ENCODE measurements around the gene CPXM1. TPM values are rescaled to one million over a fixed set of nuclear protein-coding genes. Genes with fewer than 3 reads are reported as not detected.
A peak's percentile ranks its signal among the peaks of the same experiment; 100 is the strongest.
"Not testable (repeated sequence)": the region's sequence is repeated elsewhere in the genome, so short reads cannot be mapped to it uniquely, and the experiment has no call there.

The CPXM1 gene
- polyA plus RNA-seq (2013, experiment 1 of 2; ENCODE audit: insufficient read length), result 4.8 TPM
- 5.8 TPM for polyA plus RNA-seq (2013, experiment 2 of 2; ENCODE audit: insufficient read length)

GRCh38 chr20:2800521-2801285, at the start of gene CPXM1:
Gene CPXM1 (minus strand): TSS chr20:2800627. CDS start chr20:2800572, 55 bp downstream.
- no peak for DNase-seq

DNA sequence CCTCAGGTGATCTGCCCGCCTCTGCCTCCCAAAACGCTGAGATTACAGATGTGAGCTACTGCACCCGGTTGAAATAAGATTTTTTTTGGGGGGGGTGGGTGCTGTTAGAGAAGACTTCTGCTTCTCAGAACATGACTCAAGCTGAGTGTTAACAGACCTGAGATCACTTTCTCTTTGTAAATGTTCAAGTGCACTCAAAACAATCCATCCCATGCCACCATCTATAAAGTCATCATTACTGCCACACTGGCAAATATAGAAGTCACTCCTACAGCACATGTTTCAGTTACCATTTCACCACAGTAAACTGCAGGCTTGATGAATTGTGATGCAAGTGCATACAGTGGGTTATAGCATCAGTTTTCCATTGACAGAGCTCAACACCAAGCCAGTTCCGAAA, 49.1 kb upstream of the CPXM1 start:
- DNase-seq, result no peak

DNA sequence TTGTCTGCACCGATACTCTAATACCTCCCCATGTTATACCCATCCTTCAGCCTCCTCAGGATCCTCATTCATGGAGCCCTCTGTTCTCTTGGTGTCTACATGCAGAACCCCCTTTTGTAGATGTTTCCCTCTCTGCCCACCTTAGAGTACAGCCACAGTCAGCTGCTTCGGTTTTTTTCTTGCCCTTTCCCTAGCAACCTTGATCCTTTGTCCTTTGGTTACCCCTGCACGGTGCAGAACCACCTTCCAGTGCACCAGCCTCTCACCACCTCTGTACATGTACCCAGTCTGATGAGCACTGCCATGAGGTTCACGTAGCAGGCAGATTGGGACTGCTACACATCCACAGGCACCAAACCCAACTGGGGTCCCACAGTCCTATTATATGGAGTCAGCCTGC, 47.4 kb upstream of the CPXM1 start:
- DNase-seq, result no peak

DNA sequence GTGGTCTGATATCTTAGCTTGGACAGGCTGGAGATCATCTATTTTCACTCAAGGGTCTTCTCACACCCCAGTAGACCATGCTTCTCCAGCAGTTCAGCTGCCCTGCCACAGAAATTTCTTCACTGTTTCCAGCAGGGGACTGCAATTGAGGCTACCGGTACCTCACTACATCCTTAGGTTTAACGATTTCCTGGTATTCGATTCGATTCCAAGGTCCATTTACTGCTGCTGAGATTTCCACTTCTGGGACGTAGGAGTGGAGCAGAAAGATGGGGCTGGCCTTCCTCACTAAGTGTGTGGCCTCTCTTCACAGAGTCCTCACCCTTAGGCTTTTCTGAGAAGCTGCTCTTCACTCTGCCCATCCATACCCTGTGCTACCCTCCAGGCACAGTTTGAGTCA, 46.3 kb upstream of the CPXM1 start:
- no peak for DNase-seq

GRCh38 chr20:2845607-2846006, 45.2 kb upstream of the CPXM1 start:
- no peak for DNase-seq

DNA sequence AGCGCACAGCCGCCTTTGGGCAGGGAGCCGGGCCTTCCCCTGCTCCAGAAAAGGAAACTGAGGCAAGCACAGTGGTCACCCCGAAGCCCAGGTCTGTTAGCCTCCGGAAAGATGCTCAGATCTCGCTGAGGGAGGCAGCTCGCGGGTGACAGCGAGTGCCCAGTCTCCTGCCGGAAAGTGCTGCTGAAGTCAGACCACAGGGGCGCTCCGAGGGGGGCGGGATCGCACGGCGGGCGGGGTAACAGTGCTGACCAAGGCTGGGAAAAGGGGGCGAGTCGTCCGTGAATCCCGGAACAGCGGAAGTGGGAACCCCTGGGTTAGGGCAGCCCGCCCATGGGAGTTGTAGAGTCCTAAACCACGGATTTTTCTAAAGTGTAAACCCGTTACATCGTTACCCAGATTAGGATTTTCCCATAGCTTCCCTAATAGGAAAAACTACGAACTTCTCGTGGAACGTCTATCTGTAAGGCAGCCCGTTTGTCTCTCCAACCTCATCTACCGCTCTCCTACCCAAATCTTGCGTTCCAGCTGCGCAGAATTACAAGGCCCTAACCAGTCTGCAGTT, 40.6 kb upstream of the CPXM1 start:
- peak; percentile 68 for DNase-seq

GRCh38 chr20:2840138-2840966, 39.9 kb upstream of the CPXM1 start, which contains the start of the genes PCED1A and VPS16:
Gene PCED1A (minus strand): TSS chr20:2840655. CDS start chr20:2839912, 743 bp downstream.
Gene VPS16 (plus strand): TSS chr20:2840745. CDS start chr20:2840775, 30 bp downstream.
- peak; percentile 89 for DNase-seq

- DNase-seq, result no peak
These were observed 39.3 kb upstream of the CPXM1 start for GRCh38 chr20:2839732-2840137.

DNA sequence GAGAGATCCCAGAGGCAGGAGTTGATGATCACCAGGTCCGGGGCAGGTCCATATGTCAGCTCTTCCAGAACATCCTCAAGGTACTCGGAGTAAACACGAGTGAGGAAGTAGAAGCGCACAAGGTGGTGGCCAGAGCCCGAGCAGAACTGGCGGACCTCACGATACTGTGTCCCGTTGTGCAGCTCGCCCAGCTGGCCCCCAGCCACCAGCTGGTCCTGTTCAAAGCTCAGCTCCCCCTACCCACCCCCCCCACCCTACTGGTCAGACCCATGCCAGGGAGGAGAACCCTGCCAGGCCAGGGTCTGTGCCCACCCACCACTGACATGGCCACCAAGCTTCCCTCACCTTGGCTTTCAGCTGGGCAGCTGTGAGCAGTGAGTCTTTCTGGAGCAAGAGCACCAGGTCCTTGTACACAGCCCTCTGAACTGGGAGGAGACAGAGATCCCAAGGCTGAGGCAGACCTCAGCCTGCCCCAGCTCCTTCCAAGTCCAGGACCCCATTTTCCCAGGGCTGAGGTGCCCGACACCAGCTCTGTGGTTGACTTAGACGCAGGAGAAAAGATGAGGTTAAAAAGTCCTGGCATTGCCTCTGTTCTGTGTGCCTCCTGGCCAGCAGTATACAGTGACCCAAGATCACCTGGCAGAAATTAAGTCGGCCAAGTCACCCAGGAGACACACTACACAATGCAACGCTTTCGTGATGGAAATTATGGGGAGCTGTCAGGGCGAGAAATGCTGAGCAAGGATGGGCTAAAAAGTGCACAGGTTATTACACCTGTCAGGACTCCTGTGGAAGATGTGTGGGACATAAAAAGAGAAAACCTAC, 38.6 kb upstream of the CPXM1 start:
- DNase-seq, result no peak

DNA sequence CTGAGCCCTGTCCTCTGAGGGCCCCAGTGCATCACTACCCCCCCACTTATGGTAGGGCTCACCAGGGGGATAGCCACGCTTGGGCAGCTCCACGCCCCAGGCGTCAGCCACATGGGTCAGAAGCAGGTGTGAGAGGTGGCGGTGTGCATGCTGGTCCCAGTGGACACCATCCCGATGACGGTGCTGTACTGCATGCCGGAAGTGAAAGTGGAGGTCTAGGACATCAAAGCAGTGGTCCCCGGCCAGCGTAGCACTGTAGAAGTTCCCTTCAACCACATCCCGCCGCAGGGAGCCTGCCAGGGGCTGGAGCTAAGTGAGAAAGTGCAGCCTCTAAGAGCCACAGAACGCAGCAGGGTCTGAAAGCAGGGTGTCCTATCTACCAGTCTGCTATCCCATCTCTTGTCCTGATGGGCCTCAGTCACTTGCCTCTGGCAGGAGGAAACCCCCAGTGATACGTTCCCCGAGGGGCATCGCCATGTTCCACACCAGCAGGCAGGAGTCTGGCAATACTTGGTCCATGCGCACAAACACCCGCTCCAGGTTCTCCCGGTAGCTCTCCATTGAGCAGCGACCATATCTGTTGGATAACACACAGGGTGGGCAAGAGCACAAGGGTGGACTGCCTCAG, 37.9 kb upstream of the CPXM1 start:
- no peak for DNase-seq

DNA sequence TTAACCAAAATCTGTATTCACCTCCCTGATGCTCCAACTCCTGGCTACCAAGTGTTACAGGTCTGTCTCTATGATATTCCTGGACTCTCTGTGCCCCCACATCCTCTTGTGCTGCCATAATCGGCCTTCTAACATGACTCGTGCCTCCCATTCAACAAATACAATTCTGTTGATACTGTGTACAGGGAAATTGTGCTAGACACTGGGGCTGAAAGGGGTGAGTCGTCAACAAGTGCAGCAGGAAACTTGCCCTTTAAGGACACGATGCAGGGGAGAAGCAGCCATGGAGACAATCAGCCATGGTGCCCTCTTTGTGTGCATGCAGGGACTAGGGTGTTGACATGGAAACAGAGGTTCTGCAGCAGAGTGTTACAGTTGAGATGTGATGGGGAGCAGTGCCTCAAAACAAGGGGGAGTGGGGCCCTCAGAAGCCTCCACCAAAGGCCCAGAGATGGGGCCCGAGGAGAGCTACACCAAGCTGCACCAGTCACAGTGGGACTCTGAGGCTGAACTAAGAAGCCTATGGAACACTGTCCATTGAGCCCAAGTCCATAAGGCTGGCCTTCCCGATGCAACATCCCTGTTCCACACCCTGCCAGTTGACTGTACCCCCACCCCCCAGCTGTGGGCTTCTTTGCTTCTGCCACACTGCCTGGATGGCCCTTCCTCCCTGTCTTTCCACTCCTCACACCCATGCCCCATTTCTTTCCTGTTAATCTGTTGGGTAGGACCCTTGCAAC, 37.0 kb upstream of the CPXM1 start:
- DNase-seq, result no peak

- no peak for DNase-seq
These were observed 35.6 kb upstream of the CPXM1 start for GRCh38 chr20:2836035-2836434.

GRCh38 chr20:2835331-2835796, 34.9 kb upstream of the CPXM1 start:
- no peak for DNase-seq

DNA sequence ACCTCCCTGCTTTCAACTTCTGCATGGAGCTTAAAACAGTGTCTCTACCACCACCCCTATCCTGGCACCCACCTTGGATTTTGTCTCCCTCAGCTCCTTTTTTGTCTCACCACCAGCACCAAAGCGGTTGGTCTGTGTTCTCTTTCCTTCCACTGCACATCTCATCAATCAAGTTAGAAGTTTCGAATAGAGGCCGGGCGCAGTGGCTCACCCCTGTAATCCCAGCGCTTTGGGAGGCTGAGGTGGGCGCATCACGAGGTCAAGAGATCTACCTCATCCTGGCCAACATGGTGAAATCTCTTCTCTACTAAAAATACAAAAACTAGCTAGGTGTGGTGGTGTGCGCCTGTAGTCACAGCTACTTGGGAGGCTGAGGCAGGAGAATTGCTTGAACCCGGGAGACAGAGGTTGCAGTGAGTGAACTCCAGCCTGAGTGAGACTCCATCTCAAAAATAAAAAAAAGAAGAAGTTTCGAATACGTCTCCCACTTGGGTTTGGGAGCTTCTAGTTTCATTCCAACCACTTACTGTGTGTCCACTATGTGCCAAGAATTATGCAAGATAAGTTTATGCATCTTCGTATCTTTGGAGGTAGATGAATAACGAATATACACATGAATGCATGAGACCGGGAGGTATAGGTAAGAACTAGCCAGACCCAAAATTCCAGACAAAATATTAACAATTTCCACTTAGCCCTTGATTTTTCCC, 34.1 kb upstream of the CPXM1 start:
- no peak for DNase-seq

- no peak for DNase-seq
These were observed 33.3 kb upstream of the CPXM1 start for GRCh38 chr20:2833761-2834160.

GRCh38 chr20:2831206-2831605, 30.8 kb upstream of the CPXM1 start:
- not testable (repeated sequence) for DNase-seq

DNA sequence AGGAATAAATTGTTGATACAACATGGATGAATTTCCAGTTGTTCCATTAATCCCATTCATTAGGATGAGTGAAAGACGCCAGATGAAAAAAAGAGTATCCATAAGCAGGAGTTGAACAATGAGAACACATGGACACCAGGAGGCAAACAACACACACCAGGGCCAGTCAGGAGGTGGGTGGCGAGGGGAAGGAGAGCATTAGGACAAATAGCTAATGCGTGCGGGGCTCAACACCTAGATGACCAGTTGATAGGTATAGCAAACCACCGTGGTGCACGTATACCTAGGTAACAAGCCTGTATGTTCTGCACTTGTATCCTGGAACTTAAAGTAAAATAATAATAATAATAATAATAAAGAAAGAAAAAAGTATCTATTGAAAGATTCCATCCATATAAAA, 28.9 kb upstream of the CPXM1 start:
- no peak for DNase-seq

GRCh38 chr20:2826655-2827054, 26.2 kb upstream of the CPXM1 start:
- no peak for DNase-seq

DNA sequence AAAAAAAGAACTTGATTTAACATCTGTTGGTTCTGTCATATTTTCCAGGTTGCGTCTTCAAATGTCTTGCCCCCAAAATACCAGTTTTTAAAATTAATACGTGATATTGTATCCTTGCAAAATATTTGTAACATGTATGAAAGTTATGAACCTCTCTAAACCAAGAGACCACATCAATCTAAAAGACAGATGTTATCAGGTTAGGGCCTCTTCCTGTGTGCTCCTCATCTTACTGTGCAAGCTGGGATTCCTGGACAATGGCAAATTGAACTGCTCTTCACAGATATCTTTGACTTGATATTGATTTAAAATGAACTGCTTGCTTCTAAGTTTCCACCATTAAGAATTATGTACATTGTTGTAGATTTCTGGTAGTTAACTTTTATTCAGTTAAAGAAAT, 25.3 kb upstream of the CPXM1 start:
- no peak for DNase-seq

DNA sequence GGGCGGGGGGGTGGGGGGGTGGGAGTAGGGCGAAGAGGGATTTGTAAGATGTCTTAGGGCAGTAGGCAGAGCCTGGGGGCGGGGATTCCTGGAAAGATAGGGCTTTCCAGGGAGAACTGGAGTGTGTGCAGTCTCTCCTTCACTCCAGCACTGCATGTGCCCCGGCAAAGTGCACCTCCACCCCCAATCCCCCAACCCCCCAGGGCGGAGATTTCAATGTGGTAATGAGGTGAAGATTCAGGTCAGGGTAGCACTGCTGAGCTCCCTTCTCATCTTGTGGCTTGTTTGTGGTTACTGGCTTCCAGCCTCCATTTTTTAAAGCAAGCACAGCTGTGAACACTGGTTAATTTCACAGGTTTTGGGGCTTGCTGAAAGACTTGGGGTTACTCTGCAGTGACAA, 21.6 kb upstream of the CPXM1 start:
- peak; percentile 31 for DNase-seq
